Measurements from ENCODE around the gene ZER1. TPM values are rescaled to one million over a fixed set of nuclear protein-coding genes. Genes with fewer than 3 reads are reported as not detected.

Gene ZER1
- total RNA-seq, 1 donor from 2014 or later = 24.2 TPM

DNA sequence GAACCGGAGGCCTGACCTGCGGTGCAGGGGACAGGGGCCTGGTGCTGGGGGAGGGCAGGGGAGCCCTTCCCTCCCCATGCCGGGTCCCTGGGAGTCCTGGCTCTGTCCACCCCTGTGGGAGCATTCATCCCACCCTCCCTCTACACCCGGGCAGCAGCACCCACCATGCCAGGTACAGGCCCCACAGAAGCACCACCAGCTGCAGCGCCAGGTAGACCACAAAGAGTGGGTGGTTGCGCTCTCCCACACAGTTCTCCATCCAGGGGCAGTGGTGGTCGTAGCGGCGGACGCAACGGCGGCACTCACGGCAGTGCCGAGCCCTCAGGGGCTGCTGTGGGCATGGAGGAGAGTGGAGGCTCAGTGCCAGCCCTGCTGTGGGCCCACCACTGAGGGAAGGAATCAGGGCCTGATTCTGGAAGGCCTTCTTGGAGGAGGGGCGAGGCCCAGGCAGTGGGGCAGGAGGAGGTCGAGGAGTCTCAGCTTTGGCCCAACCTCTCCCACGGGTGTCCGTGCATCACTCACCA lies 50.2 kb downstream of the ZER1 start:
- no peaks in the 10 kb centered on the region for H3K27me3 ChIP-seq (ENCODE audit: control insufficient read depth, insufficient read depth, low read length)
- DNase-seq (ENCODE audit: low read depth) = no peak
- TF ChIP-seq CTCF (IDR thresholded peaks at IDR 0.05; ENCODE audit: insufficient read depth, low read length, poor library complexity, severe bottlenecking) = no peak
- H3K36me3 ChIP-seq (ENCODE audit: control insufficient read depth, insufficient read depth, low read length) = no peaks in the 10 kb centered on the region
- H3K4me3 ChIP-seq (ENCODE audit: low read depth, low read length) = no peak overlapping the region

GRCh38 chr9:128720841-128721486 lies 50.8 kb downstream of the ZER1 start:
- Histone ChIP-seq H3K36me3 (ENCODE audit: control insufficient read depth, insufficient read depth, low read length) (no peaks in the 10 kb centered on the region), H3K27me3 (ENCODE audit: control insufficient read depth, insufficient read depth, low read length) (no peaks in the 10 kb centered on the region), H3K4me3 (ENCODE audit: low read depth, low read length) (no peak overlapping the region)
- no peak for TF ChIP-seq CTCF (IDR thresholded peaks at IDR 0.05; ENCODE audit: insufficient read depth, low read length, poor library complexity, severe bottlenecking)
- DNase-seq (ENCODE audit: low read depth) = no peak

- Histone ChIP-seq H3K36me3 (ENCODE audit: control insufficient read depth, insufficient read depth, low read length) (no peaks in the 10 kb centered on the region), H3K4me3 (ENCODE audit: low read depth, low read length) (no peak overlapping the region), H3K27me3 (ENCODE audit: control insufficient read depth, insufficient read depth, low read length) (no peaks in the 10 kb centered on the region)
- no peak for DNase-seq (ENCODE audit: low read depth)
- TF ChIP-seq CTCF (IDR thresholded peaks at IDR 0.05; ENCODE audit: insufficient read depth, low read length, poor library complexity, severe bottlenecking) = no peak
Measured at GRCh38 chr9:128719919-128720605, 51.7 kb downstream of the ZER1 start.

DNA sequence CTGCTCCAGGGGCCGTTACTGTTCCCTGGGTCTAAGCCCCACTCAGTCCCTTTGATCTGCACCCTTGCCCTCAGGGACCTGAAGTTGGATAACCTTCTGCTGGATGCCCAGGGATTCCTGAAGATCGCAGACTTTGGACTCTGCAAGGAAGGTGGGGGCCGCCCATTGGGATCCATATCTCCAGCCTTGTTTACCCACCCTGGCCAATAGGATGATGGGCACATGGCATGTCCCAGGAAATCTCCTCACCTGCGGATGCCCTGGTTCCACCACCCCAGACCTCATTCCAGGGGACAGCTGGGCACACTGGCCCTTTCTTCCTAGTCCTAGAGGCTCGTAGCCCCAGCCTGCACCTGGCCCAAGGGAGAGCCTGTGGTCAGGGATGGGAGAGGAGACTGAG lies 53.3 kb downstream of the ZER1 start:
- Histone ChIP-seq H3K27me3 (ENCODE audit: control insufficient read depth, insufficient read depth, low read length) (no peaks in the 10 kb centered on the region), H3K4me3 (ENCODE audit: low read depth, low read length) (no peak overlapping the region), H3K36me3 (ENCODE audit: control insufficient read depth, insufficient read depth, low read length) (no peaks in the 10 kb centered on the region)
- no peak for TF ChIP-seq CTCF (IDR thresholded peaks at IDR 0.05; ENCODE audit: insufficient read depth, low read length, poor library complexity, severe bottlenecking)
- DNase-seq (ENCODE audit: low read depth) = no peak

DNA sequence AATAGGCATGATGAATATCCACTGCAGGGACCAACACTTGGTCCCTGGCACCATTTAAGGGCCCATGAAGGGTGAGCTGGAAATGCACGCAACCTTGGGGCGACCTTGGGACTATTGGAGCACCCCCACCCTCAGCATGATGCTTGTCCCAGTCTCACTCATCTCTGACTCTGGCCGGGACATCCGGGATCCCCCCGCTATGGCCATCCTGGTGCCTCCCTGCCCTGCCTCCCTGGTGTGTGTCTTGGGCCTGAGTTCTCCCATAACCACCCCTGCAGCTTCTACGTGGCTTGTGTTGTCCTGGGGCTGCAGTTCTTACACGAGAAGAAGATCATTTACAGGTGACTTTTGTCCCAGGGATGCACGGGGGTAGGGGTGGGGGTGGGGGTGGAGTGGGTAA lies 53.7 kb downstream of the ZER1 start:
- no peaks in the 10 kb centered on the region for H3K27me3 ChIP-seq (ENCODE audit: control insufficient read depth, insufficient read depth, low read length)
- no peak overlapping the region for H3K4me3 ChIP-seq (ENCODE audit: low read depth, low read length)
- H3K36me3 ChIP-seq (ENCODE audit: control insufficient read depth, insufficient read depth, low read length) = no peaks in the 10 kb centered on the region
- no peak for TF ChIP-seq CTCF (IDR thresholded peaks at IDR 0.05; ENCODE audit: insufficient read depth, low read length, poor library complexity, severe bottlenecking)
- DNase-seq (ENCODE audit: low read depth) = no peak
